ENCODE results near the gene STXBP5. TPM values are rescaled to one million over a fixed set of nuclear protein-coding genes. Genes with fewer than 3 reads are reported as not detected.

Gene STXBP5
- total RNA-seq, 1 donor from 2014 or later, result 14.4 TPM

DNA sequence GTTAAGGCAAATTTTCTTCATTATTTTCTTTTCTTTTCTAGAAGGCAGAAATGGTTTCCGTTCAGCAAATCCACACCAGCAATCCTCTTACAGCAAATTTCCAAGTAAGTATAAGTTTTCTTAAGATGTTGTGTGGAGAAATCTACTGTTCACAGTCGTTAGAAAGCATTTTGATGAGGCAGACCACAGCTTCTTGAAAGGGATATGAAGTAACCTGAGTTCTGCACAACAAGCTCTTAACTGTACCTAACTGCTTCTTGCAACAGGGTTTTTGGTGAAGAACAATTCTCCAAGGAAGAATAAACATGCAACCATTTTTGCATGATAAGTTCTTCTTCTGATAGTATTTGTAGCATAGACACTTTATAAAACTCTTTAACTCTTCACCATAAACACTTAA is 45.3 kb upstream of the STXBP5 start:
- H3K4me3 ChIP-seq, result no peak overlapping the region
- H3K4me1 ChIP-seq, result peaks cover 4% of the 10 kb centered on the region
- no peak for DNase-seq
- no peak overlapping the region for H3K27ac ChIP-seq (replicated peaks)
- no peaks in the 10 kb centered on the region for H3K9me3 ChIP-seq (replicated peaks)
- TF ChIP-seq CTCF (IDR thresholded peaks at IDR 0.05; ENCODE audit: borderline replicate concordance), result no peak
- H3K27me3 ChIP-seq (ENCODE audit: low read depth), result no peaks in the 10 kb centered on the region
- H3K36me3 ChIP-seq, result no peaks in the 10 kb centered on the region
- intact Hi-C loops (cut with micrococcal nuclease), result no loop called here

DNA sequence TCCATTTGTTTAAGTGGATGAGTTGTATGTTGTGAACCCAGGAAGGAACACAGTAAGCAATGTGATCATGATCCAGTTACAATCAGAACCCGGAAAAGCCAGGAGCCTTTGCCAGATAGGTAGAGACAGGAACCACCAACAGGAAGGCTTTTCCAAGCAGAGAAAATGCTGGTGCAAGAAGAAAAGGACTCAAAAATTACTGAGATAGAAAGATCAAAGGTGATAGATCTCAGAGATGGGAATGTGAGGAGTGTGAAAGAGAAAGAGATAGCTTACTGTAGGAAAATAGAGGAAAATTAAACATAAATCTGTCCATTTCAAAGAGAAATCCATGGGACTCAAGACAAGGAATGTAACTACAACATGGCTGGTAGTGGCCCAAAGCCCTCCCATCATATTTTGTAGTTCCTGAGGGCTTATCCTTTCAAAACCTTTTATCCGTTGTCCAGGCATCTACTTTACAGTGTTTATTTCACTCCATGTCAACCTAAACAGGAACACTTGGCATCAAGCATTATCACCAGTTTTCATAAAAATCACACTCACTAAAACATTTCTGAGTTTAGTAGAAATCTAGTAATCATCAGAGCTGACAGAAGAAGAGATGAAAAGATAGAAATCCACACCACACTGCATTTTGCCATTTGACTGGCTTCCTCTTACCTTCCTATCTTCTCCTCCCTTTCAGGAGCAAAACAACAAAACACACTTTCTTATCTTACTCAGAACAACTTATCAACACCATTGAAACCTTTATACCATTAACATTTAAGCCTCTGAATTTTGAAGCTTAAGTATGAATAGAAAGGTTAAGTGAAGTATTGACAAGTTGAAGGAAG is 44.5 kb upstream of the STXBP5 start:
- H3K36me3 ChIP-seq, result no peaks in the 10 kb centered on the region
- no peak overlapping the region for H3K27ac ChIP-seq (replicated peaks)
- peaks cover 4% of the 10 kb centered on the region for H3K4me1 ChIP-seq
- H3K4me3 ChIP-seq, result no peak overlapping the region
- no peaks in the 10 kb centered on the region for H3K9me3 ChIP-seq (replicated peaks)
- no peaks in the 10 kb centered on the region for H3K27me3 ChIP-seq (ENCODE audit: low read depth)
- DNase-seq, result no peak
- no peak for TF ChIP-seq CTCF (IDR thresholded peaks at IDR 0.05; ENCODE audit: borderline replicate concordance)
- intact Hi-C loops (cut with micrococcal nuclease), result no loop called here

DNA sequence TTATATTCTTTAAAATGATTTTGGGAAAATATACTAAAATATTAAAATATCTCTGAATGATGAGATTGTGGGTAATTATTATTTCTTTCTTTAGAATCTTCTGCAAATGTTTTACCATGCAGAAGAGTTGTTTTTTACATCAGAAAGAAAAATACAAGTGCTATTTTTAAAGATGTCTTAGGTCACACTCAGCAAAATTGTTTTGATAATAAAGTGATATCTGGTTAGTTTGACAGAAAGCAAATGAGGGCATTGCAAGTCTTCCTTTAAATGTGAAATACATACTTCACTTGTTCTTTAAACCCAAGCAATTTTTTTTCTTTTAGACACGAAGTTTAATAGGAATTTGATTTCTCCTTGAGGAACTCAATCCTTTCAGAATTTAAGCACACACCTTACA is 43.6 kb upstream of the STXBP5 start:
- Histone ChIP-seq H3K27me3 (ENCODE audit: low read depth) (no peaks in the 10 kb centered on the region), H3K4me1 (peaks cover 4% of the 10 kb centered on the region), H3K27ac (replicated peaks) (no peak overlapping the region), H3K4me3 (no peak overlapping the region), H3K36me3 (no peaks in the 10 kb centered on the region), H3K9me3 (replicated peaks) (no peaks in the 10 kb centered on the region)
- TF ChIP-seq CTCF (IDR thresholded peaks at IDR 0.05; ENCODE audit: borderline replicate concordance), result no peak
- intact Hi-C loops (cut with micrococcal nuclease), result no loop called here
- DNase-seq, result no peak

DNA sequence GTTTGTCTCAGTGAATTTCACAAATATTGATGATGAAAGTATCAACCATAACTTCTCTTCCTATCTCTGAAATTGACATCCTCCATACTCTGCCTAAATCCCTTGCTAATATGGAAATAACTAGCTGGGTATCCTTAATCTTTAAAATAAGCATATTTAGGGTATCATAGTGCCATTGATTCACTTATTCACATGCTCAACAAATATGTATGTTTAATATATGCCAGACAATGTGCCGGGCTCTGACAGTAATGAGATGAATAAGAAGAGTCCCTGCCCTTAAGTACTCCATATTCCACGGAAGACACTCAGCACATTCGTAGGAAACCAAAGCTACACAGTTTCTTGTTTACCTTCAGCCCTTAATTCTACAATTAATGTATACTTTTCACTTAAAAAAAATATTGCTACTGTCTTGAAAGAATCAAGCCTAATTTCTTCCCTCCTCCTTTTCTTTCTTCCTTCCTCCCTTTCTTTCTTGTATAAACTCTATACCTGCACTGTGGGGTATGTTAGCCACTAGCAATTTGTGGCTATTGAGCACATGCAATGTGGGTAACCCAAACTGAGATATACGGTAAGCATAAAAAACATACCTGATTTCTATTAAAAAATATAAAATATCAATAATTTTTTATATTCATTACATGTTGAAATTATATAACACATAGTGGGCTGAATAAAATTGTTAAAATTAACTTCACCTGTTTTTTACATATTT is 42.8 kb upstream of the STXBP5 start:
- TF ChIP-seq CTCF (IDR thresholded peaks at IDR 0.05; ENCODE audit: borderline replicate concordance), result no peak
- H3K27ac ChIP-seq (replicated peaks), result no peak overlapping the region
- no peaks in the 10 kb centered on the region for H3K9me3 ChIP-seq (replicated peaks)
- no peak overlapping the region for H3K4me3 ChIP-seq
- H3K27me3 ChIP-seq (ENCODE audit: low read depth), result no peaks in the 10 kb centered on the region
- H3K4me1 ChIP-seq, result peaks cover 4% of the 10 kb centered on the region
- intact Hi-C loops (cut with micrococcal nuclease), result no loop called here
- DNase-seq, result no peak
- H3K36me3 ChIP-seq, result no peaks in the 10 kb centered on the region

DNA sequence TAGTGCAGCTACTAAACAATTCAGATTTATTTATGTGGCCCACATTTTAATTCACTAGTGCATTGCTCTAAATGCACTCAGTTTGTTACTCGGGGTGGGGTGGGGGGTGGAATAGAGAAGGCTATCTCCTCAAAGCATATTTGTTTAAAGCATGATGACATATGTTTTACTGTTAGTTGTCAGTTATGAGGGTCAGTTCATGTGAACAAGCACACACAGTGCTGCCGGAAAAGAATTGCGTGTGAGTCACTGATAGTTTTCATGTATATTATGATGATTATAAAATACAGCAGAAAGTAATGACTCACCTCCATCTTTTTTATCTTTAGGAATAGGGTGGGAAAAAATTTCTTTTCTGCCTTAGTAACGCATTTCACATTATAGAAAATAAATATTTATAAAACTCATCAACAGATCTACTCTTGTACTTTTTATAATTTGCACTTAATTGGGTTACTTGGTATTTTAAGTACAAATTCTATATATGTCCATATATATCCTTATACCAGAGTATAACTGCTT is 42.2 kb upstream of the STXBP5 start:
- H3K27ac ChIP-seq (replicated peaks), result no peak overlapping the region
- DNase-seq, result no peak
- intact Hi-C loops (cut with micrococcal nuclease), result no loop called here
- no peak for TF ChIP-seq CTCF (IDR thresholded peaks at IDR 0.05; ENCODE audit: borderline replicate concordance)
- peaks cover 2% of the 10 kb centered on the region for H3K4me1 ChIP-seq
- no peak overlapping the region for H3K4me3 ChIP-seq
- no peaks in the 10 kb centered on the region for H3K9me3 ChIP-seq (replicated peaks)
- no peaks in the 10 kb centered on the region for H3K27me3 ChIP-seq (ENCODE audit: low read depth)
- H3K36me3 ChIP-seq, result no peaks in the 10 kb centered on the region

Data from left ventricle myocardium inferior (tissue), 1 donor.